SIG-M5 treated with dmso at 0.1 percent for 504 hours (cell line): ENCODE results near the gene C4orf50.
A peak's percentile ranks its signal among the peaks of the same experiment; 100 is the strongest.

Source experiments
- DNase-seq: peaks from one replicate; lab custom pipeline; 2025; ENCODE audit not compliant: unreplicated experiment; lab: John Stamatoyannopoulos, UW

Gene C4orf50

GRCh38 chr4:5894266-5894665 lies 124.0 kb downstream of the C4orf50 start:
- DNase-seq, result no peak

DNA sequence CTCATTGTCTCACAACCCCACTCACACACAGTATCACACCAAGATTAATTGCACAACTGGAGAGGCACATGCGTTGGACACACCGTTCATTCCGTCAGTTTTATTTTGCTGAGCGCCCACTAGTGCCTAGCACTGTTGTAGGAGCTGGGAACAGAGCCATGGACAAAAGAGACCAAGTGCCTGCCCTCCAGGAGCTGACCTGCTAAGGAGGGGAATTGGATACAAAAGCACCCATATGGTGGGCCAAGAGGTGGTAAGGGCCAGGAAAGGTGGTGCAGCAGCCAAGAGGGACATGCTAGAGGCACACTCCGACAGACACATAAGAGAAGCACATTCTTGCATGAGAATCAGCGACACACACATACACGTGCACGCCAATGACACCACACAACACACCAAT lies 124.6 kb downstream of the C4orf50 start:
- no peak for DNase-seq

DNA sequence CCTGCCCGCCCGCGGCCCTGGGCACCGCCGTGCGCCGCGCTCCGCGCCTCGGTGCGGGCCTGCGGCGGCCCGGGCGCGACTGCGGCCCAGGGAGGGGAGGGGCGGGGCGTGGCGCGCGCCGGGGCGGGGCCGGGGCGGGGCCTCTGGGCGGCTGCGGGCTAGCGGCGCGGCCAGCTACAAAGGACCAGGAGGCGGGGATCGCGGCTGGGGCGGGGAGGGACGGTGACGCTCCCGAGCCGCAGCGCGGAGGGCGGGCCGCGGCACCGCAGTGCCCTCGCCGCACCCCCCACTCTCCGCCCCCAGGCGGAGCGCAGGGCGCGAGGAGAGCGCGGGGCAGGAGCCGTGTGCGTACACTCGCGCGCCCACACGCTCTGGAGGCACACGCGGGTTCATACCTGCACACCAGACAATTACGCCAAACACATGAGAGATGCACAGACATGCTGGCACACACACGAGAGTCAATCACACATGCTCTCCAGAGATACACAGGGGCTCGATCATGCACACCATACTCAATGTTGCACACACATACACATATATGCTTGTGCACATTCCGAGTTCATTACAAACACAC lies 125.1 kb downstream of the C4orf50 start, which contains the start of gene CRMP1:
Gene CRMP1, minus strand, starts transcription at position 83 of the 577 bp plus-strand sequence. CDS start 117 bp downstream, outside the sequence.
- no peak for DNase-seq

DNA sequence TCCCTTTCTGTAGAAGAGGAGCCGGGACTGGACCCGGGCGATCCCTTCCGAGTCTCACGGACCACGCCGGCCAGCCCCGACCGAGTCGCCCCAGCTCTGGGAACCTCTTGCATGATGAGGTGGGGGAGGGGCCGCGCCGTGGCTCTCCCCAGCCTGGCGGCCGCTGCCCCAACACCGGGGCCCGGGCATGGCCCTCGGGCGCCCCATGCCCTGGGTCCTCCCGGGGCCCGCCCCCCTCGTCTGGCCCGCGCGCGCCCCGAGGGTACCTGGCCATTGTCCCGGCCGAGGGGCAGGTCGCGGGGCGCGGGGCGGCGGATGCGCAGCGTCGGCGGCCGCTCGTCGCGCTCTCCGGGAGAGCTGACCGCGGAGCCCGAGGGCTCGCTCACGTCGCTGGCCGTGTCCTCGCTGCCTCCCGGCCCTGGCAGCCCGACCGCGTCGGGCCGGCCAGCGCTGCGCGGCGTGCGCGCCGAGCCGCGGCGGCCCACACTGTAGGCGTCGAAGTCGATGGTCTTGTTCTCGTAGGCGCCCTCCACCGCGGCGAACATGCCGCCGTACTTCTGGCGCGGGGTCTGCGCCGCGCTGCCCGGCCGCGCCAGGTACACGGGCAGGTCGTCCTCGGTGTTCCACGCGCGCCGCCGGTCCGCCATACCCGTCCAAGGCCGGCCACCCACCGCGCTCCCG lies 125.8 kb downstream of the C4orf50 start:
- no peak for DNase-seq

GRCh38 chr4:5891563-5892322 lies 126.5 kb downstream of the C4orf50 start:
- no peak for DNase-seq

DNA sequence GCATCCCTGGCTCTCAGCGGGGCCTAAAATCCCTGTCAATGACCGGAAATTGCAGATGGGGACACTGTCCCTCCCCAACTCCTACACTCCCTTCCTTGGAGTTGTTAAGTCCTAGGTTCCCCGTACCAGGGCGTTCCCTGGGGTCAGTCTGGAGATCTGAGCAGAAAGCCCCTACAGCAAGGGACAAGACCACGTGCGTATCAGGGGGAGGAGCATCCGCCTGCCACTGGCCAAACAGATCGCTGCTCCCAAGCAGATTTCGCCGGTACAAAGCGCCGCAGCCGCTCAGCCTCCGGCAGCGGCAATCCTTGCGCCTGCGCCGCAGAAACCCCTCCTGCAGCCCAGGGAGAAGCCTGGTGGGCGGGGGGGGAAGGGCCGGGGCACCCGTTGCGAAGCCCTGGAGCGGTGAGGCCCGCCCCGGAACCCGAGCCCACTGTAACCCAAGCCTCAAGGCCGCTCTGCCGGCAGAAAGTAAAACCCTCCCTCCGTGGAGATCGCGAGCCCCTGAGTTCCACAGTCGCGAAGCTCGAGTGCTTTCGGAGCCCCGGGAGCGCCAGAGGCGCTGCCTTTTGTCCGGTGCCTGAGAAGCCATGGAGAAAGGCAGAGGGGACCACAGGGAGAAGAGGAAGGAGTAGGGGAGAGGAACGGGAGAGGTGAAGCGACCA lies 128.0 kb downstream of the C4orf50 start:
- no peak for DNase-seq

DNA sequence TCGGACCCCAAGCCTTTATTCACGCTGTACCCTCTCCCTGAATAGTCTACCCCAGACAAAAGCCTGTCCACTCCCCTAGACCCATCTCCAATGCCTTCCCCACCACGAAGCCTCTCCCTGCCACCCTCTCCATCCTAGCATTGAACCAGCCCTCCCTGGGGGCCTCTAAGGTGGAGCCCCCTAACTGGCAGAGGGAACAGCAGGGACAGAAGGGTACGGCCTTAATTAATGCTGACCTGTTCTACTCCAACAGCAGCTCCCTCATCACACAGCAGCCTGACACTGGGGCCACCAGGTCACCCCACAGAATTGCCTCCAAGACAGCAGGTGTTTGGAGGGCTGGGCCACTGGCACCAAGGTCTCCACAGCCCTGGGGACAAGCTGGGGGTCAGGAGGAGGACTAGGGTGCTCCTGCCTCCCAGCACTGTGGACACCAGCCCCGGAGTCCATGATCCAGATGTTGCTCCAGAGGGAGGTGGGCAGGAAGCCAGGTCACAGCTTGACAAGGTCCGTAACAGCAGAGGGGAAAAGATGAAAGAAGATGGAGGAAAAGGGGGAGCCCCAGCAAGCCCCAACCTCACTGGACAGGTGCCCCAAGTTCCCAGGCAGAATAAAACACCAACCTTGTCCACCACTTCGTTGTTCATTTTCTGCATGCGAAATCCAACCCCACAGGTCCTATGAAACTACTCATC lies 129.1 kb downstream of the C4orf50 start:
- DNase-seq, result no peak

DNA sequence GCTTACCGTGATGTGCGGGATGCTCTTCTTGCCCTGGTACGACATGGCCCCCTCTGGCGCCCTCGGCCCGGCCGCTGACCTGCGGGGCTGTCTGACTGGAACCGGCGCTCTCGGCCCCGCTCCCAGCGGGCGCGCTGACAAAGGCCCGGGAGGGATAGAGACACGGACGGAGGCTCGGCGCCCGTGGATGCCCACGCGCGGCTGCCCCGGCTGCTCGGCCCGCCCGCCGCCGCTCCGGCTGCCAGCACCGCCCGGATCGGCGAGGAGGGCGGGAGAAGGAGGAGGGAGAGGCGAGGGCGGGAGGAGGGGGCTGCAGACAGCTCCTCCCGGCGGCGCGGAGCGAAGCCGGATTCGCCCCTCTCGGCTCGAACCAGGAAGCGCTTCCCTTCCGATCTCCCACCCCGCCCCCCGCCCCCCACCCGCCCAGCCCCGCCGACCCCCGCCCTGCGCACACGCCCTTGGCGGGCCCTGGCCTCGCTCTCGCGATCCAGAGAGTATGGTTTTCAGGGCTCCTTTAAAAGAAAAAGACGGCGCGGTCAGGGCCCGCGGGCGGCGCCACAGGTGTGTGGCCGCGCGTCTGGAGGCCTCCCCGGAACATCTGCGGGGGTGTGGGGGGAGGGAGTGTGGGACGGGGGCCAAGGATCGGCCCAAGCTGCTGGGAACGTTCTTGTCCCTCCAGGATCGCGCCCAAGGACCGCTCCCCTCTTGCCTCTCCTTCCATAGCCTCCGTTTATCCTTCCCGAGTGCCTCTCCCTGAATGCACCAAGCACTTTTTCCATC lies 129.8 kb downstream of the C4orf50 start:
- DNase-seq, result no peak

GRCh38 chr4:5887361-5888221 lies 130.6 kb downstream of the C4orf50 start:
- no peak for DNase-seq

GRCh38 chr4:5887011-5887360 lies 131.2 kb downstream of the C4orf50 start:
- no peak for DNase-seq

- no peak for DNase-seq
Measured at GRCh38 chr4:5885733-5886132, 132.5 kb downstream of the C4orf50 start.

DNA sequence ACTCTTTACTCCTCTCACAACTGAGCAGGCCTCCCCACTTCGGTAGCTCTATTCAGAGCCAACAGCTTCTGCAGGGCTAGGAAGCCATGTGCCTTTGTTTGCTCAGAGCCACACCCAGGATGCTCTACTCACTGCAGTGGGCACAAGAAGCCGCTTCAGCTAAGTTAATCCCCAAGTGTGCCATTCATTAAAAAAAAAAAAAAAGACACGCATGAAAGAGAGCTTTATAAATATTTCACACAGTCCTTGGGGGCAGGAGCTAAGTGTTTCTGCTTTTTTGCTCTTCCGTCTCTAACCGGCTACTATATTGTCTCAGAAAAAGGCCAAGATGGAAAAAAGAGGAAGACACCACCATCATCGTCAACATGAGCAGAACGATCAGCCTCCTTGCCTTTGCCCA lies 133.4 kb downstream of the C4orf50 start:
- no peak for DNase-seq

GRCh38 chr4:5883916-5884315 lies 134.3 kb downstream of the C4orf50 start:
- no peak for DNase-seq

DNA sequence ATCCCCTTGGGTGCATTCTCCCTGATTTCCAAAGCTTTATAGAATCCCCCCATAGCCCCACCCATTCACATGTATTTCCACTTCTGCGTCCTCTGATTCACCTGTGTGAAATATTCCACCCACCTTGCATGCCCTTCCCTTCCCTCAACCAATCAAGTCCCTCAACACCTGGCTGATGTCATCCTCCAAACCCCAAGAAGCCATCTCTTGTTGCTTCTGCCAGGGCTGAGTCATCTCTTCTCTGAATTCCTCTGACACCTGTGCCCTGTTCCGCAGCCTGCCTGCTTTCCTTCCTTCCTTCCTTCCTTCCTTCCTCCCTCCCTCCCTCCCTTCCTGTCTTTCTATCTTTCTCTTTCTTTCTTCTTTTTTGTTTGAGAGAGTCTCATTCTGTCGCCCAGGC lies 135.3 kb downstream of the C4orf50 start:
- DNase-seq, result no peak

DNA sequence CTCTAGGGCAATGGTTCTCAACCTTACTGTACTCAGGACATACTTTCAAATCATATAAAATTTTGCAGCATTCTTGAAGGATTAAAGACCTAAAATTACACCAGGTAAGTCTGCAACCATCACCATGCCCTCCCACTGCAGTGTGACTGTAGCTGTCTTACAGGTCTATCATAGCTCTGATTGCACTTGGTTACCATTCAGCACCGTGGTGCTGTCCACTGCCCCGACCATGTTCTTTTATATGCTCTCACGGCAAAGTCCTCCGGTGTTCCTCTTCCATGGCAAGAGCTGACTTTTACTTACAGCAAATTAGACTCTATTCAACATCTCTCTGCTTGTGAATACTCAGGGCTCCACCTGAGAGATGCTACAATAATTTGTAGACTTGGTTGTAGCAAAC lies 136.9 kb downstream of the C4orf50 start:
- no peak for DNase-seq

DNA sequence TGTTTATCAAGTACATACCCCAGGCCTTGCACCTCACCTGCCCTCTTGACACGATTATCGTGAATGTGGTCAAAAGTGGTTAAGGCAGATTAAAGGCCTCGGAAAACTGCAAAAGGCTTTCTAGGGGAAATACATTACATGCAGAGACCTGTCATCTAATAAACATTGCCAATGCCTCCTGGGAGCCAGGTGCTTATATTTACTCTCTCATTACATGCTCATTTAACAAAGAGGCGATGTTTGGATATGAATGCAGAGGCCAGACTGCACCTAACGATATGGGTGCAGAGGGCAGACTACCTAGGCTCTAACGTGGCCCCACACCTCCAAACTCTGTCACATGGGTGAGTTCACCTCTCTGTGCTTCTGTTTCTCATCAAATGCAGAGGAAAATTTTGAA lies 139.9 kb downstream of the C4orf50 start:
- no peak for DNase-seq

DNA sequence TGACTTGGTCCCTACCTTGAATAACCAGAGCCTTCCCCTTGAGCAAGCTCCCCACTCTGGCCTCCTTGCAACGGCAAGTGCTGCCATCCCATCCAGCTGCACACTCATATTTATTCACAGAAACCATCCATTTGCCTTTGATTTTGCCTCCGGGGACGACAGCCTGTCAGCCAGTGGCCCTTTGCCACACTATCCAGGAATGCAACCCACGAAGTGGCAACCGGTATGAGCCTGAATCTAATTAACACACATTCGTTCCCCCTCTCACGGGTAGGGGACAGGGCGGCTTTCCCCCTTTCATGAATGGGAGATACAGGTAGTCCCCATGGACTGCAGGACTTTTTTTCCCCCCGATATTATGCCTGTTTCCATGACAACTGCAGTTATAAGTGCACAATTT lies 140.8 kb downstream of the C4orf50 start:
- no peak for DNase-seq

GRCh38 chr4:5874811-5875449 lies 143.3 kb downstream of the C4orf50 start:
- peak; percentile 1 for DNase-seq

GRCh38 chr4:5870701-5871100 lies 147.5 kb downstream of the C4orf50 start:
- no peak for DNase-seq
